ENCODE data around the gene KRTCAP3. TPM values are rescaled to one million over a fixed set of nuclear protein-coding genes. Genes with fewer than 3 reads are reported as not detected.
A peak's percentile ranks its signal among the peaks of the same experiment; 100 is the strongest.

KRTCAP3 gene
- polyA plus RNA-seq, 2 donors = 21.0 to 30.3 TPM

DNA sequence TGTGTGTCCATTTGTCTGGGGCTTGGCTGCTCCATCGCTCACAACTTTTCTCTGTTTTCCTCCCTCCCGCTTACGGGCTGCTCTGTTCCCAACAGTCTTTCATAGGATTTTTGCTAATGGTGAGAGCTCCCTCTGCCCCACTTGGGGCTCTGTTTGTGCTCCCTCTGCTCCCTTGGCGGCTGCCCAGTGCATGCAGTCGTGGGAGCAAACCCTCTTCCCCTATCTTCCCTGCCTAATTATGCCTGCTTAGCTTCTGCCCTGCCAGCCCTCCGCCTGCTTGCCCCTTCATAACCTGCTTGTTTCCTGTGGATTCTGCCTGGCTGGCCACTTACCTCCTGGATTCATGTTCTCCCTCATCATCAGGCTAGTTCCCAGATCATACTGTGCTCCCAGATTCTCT lies 6.6 kb upstream of the KRTCAP3 start:
- Histone ChIP-seq H3K27me3 (ENCODE audit: control insufficient read depth in 1 of 2, insufficient read depth in 2 of 2, low read length in 2 of 2) (no peaks in the 10 kb centered on the region), H3K9me3 (ENCODE audit: control insufficient read depth in 2 of 2, insufficient read depth in 1 of 2, low read depth in 1 of 2, low read length in 1 of 2) (no peaks in the 10 kb centered on the region), H3K36me3 (ENCODE audit: control insufficient read depth in 2 of 2, insufficient read depth in 2 of 2, low read length in 1 of 2) (peaks cover 22 to 40% of the 10 kb centered on the region in 2 donors), H3K27ac (ENCODE audit: low read depth in 2 of 2, low read length in 1 of 2) (no peak overlapping the region), H3K4me3 (ENCODE audit: low read depth in 1 of 2, low read length in 2 of 2) (no peak overlapping the region), H3K4me1 (ENCODE audit: control insufficient read depth in 2 of 2, insufficient read depth in 2 of 2, low read length in 1 of 2) (peaks cover 0 to under 1% of the 10 kb centered on the region in 2 donors)
- 90 to 94% methylated on average over 6 of the region's 6 CpGs for WGBS, 2 donors

DNA sequence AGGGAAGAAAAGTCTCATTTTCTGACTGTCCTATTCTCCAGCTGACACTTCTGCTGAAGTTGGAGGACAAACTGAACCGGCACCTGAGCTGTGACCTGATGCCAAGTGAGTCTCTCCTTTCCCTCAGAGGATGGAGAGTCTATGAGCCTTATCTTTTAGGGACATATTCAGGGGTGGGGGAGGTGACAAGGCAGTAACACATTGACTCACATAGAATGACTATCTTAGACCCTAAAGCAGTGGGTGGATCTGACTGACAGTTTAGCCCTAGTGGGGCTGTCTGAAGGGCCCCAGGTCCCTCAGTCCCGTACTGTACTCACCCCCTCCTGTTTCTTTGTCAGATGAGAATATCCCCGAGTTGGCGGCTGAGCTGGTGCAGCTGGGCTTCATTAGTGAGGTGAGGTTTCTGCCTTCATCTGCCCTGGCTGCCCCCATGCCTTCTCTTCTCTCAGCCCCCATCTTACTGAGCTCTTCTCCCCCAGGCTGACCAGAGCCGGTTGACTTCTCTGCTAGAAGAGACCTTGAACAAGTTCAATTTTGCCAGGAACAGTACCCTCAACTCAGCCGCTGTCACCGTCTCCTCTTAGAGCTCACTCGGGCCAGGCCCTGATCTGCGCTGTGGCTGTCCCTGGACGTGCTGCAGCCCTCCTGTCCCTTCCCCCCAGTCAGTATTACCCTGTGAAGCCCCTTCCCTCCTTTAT lies 805 bp upstream of the KRTCAP3 start:
- Histone ChIP-seq H3K4me1 (ENCODE audit: control insufficient read depth in 2 of 2, insufficient read depth in 2 of 2, low read length in 1 of 2) (peaks cover 0 to 15% of the 10 kb centered on the region in 2 donors), H3K27ac (ENCODE audit: low read depth in 2 of 2, low read length in 1 of 2) (no peak overlapping the region), H3K27me3 (ENCODE audit: control insufficient read depth in 1 of 2, insufficient read depth in 2 of 2, low read length in 2 of 2) (no peaks in the 10 kb centered on the region), H3K4me3 (ENCODE audit: low read depth in 1 of 2, low read length in 2 of 2) (no peak overlapping the region), H3K9me3 (ENCODE audit: control insufficient read depth in 2 of 2, insufficient read depth in 1 of 2, low read depth in 1 of 2, low read length in 1 of 2) (no peaks in the 10 kb centered on the region), H3K36me3 (ENCODE audit: control insufficient read depth in 2 of 2, insufficient read depth in 2 of 2, low read length in 1 of 2) (peaks cover 29 to 30% of the 10 kb centered on the region in 2 donors)
- WGBS, 2 donors = 82% methylated on average over 10 of the region's 10 CpGs

DNA sequence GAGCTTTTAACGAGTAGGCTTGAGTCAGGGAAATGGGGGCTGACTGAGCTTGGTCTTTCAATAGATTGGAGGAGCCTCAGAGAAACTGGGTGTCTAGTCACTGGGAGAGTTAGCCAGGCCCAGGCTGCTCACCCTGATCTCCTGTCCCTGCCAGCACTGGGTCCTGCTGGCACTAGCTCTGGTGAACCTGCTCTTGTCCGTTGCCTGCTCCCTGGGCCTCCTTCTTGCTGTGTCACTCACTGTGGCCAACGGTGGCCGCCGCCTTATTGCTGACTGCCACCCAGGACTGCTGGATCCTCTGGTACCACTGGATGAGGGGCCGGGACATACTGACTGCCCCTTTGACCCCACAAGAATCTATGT lies 720 bp downstream of the KRTCAP3 start:
- H3K36me3 ChIP-seq (ENCODE audit: control insufficient read depth in 2 of 2, insufficient read depth in 2 of 2, low read length in 1 of 2) = peaks cover 25% of the 10 kb centered on the region in 2 donors

DNA sequence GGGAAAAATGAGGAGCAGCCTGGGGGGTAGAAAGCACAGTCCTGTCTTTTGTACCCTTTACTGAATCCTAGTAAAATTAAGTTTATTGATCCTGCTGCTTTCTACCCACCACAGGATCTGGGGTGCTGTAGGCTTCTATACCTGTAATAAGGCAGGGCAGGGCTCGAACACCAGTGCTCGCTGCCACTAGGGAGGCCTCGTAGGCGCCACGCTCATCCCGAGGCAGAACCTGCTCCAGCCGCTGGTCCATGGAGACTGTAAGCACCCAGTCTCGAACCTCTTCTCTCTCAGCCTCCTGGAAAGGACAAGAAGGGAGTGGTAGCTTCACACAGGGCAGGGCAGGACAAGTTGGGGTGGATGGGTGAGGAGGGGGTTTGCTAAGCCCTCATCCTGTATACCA lies 3.0 kb downstream of the KRTCAP3 start:
- peaks cover 0 to 15% of the 10 kb centered on the region in 2 donors for H3K4me1 ChIP-seq (ENCODE audit: control insufficient read depth in 2 of 2, insufficient read depth in 2 of 2, low read length in 1 of 2)
- H3K9me3 ChIP-seq (ENCODE audit: control insufficient read depth in 2 of 2, insufficient read depth in 1 of 2, low read depth in 1 of 2, low read length in 1 of 2) = no peaks in the 10 kb centered on the region
- H3K36me3 ChIP-seq (ENCODE audit: control insufficient read depth in 2 of 2, insufficient read depth in 2 of 2, low read length in 1 of 2) = peaks cover 21 to 28% of the 10 kb centered on the region in 2 donors
- H3K27me3 ChIP-seq (ENCODE audit: control insufficient read depth in 1 of 2, insufficient read depth in 2 of 2, low read length in 2 of 2) = no peaks in the 10 kb centered on the region
- 92 to 93% methylated on average over 8 of the region's 8 CpGs for whole genome bisulfite sequencing, 2 donors
- no peak overlapping the region for H3K4me3 ChIP-seq (ENCODE audit: low read depth in 1 of 2, low read length in 2 of 2)
- peak overlapping the region; percentile 90 to 97 for H3K27ac ChIP-seq (ENCODE audit: low read depth in 2 of 2, low read length in 1 of 2)

More for the DNA sequence above, 720 bp downstream of the KRTCAP3 start:
- H3K4me1 ChIP-seq (ENCODE audit: control insufficient read depth in 2 of 2, insufficient read depth in 2 of 2, low read length in 1 of 2) = peaks cover 0 to 15% of the 10 kb centered on the region in 2 donors
- peak overlapping the region; percentile 30 to 75 for H3K27ac ChIP-seq (ENCODE audit: low read depth in 2 of 2, low read length in 1 of 2)
- peak overlapping the region; percentile 36 to 46 for H3K4me3 ChIP-seq (ENCODE audit: low read depth in 1 of 2, low read length in 2 of 2)
- no peaks in the 10 kb centered on the region for H3K27me3 ChIP-seq (ENCODE audit: control insufficient read depth in 1 of 2, insufficient read depth in 2 of 2, low read length in 2 of 2)
- no peaks in the 10 kb centered on the region for H3K9me3 ChIP-seq (ENCODE audit: control insufficient read depth in 2 of 2, insufficient read depth in 1 of 2, low read depth in 1 of 2, low read length in 1 of 2)
- 53 to 64% methylated on average over 6 of the region's 6 CpGs for WGBS, 2 donors

DNA sequence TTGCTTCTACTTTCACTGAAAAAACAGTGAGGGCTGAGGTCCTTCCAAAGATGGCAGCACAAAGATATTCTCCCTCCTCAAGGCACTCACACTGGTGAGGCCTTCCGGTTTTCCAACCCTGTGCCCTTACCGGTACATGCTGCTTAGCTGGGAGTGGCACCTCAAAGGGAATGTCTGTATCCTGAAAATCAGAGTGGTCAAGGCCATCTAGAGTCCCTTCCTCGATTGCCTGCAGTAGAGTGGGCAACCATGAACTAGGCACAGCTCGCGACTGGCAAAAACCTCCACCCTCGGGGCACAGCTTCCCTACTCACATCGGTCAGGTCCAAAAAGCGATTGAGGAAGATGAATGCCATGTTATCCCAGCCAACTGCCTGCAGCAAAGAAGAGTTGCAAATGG lies 3.4 kb downstream of the KRTCAP3 start:
- WGBS, 2 donors = 60 to 62% methylated on average over 8 of the region's 8 CpGs
- H3K9me3 ChIP-seq (ENCODE audit: control insufficient read depth in 2 of 2, insufficient read depth in 1 of 2, low read depth in 1 of 2, low read length in 1 of 2) = no peaks in the 10 kb centered on the region
- no peak overlapping the region for H3K4me3 ChIP-seq (ENCODE audit: low read depth in 1 of 2, low read length in 2 of 2)
- peaks cover 0 to 15% of the 10 kb centered on the region in 2 donors for H3K4me1 ChIP-seq (ENCODE audit: control insufficient read depth in 2 of 2, insufficient read depth in 2 of 2, low read length in 1 of 2)
- H3K36me3 ChIP-seq (ENCODE audit: control insufficient read depth in 2 of 2, insufficient read depth in 2 of 2, low read length in 1 of 2) = peaks cover 17 to 28% of the 10 kb centered on the region in 2 donors
- peak overlapping the region; percentile 90 to 97 for H3K27ac ChIP-seq (ENCODE audit: low read depth in 2 of 2, low read length in 1 of 2)
- no peaks in the 10 kb centered on the region for H3K27me3 ChIP-seq (ENCODE audit: control insufficient read depth in 1 of 2, insufficient read depth in 2 of 2, low read length in 2 of 2)

DNA sequence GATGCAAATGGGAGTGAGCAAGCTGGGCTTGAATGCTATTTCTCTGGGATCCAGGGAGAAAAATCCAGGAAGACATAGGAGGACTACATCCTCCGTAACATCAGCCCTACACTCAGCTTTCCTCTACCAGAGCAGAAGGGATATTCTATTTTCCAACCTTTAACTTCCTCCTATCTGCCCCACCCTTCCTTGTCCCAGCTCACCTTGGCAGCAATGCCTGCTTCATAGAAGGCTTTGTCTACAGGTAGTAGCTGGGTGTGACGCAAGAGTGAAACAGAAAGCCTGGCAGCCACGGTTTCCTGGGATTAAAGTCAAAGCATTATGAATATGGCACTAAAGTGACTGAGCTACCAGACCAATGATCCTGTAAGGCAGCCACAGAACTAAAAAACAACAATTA lies 3.9 kb downstream of the KRTCAP3 start:
- peaks cover 13 to 26% of the 10 kb centered on the region in 2 donors for H3K36me3 ChIP-seq (ENCODE audit: control insufficient read depth in 2 of 2, insufficient read depth in 2 of 2, low read length in 1 of 2)
- peak overlapping the region; percentile 90 to 97 for H3K27ac ChIP-seq (ENCODE audit: low read depth in 2 of 2, low read length in 1 of 2)

DNA sequence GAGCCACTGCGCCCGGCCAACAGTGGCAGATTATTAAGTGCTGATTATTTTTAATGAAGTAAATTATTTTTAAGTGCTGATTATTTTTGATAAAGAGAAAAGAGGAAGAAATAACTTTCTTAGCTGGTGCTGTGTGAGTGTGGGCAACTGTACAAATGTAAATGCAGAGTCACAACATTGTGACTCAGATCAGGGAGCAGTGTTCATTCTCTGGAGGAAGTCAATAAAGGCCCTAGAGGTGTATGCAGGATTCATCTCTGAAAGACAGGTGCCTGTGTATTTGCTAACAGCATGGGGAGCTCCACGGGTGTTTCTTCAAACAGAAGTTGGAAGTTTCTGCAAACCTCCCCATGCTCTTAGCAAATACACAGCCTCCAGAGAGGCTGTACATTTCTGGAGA lies 6.2 kb downstream of the KRTCAP3 start:
- 54 to 73% methylated on average over 3 of the region's 3 CpGs for WGBS, 2 donors
- Histone ChIP-seq H3K4me3 (ENCODE audit: low read depth in 1 of 2, low read length in 2 of 2) (no peak overlapping the region), H3K27ac (ENCODE audit: low read depth in 2 of 2, low read length in 1 of 2) (no peak overlapping the region), H3K9me3 (ENCODE audit: control insufficient read depth in 2 of 2, insufficient read depth in 1 of 2, low read depth in 1 of 2, low read length in 1 of 2) (no peaks in the 10 kb centered on the region), H3K4me1 (ENCODE audit: control insufficient read depth in 2 of 2, insufficient read depth in 2 of 2, low read length in 1 of 2) (peaks cover 0 to 8% of the 10 kb centered on the region in 2 donors), H3K27me3 (ENCODE audit: control insufficient read depth in 1 of 2, insufficient read depth in 2 of 2, low read length in 2 of 2) (no peaks in the 10 kb centered on the region), H3K36me3 (ENCODE audit: control insufficient read depth in 2 of 2, insufficient read depth in 2 of 2, low read length in 1 of 2) (peaks cover 5 to 20% of the 10 kb centered on the region in 2 donors)

More for the DNA sequence above, 3.9 kb downstream of the KRTCAP3 start:
- peaks cover 0 to 15% of the 10 kb centered on the region in 2 donors for H3K4me1 ChIP-seq (ENCODE audit: control insufficient read depth in 2 of 2, insufficient read depth in 2 of 2, low read length in 1 of 2)
- H3K27me3 ChIP-seq (ENCODE audit: control insufficient read depth in 1 of 2, insufficient read depth in 2 of 2, low read length in 2 of 2) = no peaks in the 10 kb centered on the region
- 37 to 40% methylated on average over 3 of the region's 3 CpGs for WGBS, 2 donors
- H3K4me3 ChIP-seq (ENCODE audit: low read depth in 1 of 2, low read length in 2 of 2) = no peak overlapping the region
- no peaks in the 10 kb centered on the region for H3K9me3 ChIP-seq (ENCODE audit: control insufficient read depth in 2 of 2, insufficient read depth in 1 of 2, low read depth in 1 of 2, low read length in 1 of 2)

DNA sequence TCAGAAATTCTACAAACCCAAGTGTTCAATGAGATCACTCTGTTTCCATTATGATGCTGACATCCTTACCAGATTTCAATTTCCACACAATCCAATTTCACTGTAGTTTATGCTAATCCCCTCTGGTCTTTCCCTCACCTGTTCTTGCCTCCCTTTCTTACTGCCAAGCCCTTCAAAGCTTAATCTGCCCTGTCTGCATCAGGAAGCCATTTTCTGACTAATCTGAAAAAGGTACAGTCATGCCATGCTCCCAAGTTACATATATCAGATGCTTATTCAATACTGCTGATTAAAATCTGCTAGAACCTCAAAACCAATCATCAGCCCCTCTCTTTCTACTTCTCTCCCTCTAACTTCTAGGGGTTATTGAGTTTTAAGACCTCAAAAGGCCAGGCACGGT lies 8.9 kb downstream of the KRTCAP3 start:
- Histone ChIP-seq H3K9me3 (ENCODE audit: control insufficient read depth in 2 of 2, insufficient read depth in 1 of 2, low read depth in 1 of 2, low read length in 1 of 2) (no peaks in the 10 kb centered on the region), H3K36me3 (ENCODE audit: control insufficient read depth in 2 of 2, insufficient read depth in 2 of 2, low read length in 1 of 2) (peaks cover 5 to 14% of the 10 kb centered on the region in 2 donors), H3K4me1 (ENCODE audit: control insufficient read depth in 2 of 2, insufficient read depth in 2 of 2, low read length in 1 of 2) (no peaks in the 10 kb centered on the region), H3K4me3 (ENCODE audit: low read depth in 1 of 2, low read length in 2 of 2) (no peak overlapping the region), H3K27me3 (ENCODE audit: control insufficient read depth in 1 of 2, insufficient read depth in 2 of 2, low read length in 2 of 2) (no peaks in the 10 kb centered on the region), H3K27ac (ENCODE audit: low read depth in 2 of 2, low read length in 1 of 2) (no peak overlapping the region)
- 52 to 63% methylated on average over 1 of the region's 1 CpG for WGBS, 2 donors

DNA sequence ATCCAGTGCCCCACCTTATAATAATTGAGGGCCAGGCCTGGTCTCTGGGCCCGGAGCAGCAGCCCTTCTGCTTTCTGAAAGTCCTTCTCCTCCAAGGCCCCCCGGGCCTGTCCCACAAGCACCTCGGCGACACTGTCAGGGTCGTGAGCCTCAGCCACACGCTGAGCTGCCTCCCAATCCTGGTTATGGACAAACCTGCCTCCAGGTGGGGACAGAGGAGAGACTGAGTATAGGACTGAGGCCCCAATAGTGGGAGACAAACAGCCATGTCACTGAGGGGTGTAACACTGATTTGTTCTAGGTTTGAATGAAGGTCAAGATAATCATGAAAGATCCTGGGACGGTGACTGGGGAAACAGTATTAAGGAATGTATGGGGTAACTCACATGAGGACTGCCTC lies 11.8 kb downstream of the KRTCAP3 start:
- peaks cover 7 to 10% of the 10 kb centered on the region in 2 donors for H3K36me3 ChIP-seq (ENCODE audit: control insufficient read depth in 2 of 2, insufficient read depth in 2 of 2, low read length in 1 of 2)
- H3K4me1 ChIP-seq (ENCODE audit: control insufficient read depth in 2 of 2, insufficient read depth in 2 of 2, low read length in 1 of 2) = no peaks in the 10 kb centered on the region
- 90 to 93% methylated on average over 7 of the region's 7 CpGs for WGBS, 2 donors
- H3K9me3 ChIP-seq (ENCODE audit: control insufficient read depth in 2 of 2, insufficient read depth in 1 of 2, low read depth in 1 of 2, low read length in 1 of 2) = no peaks in the 10 kb centered on the region
- no peak overlapping the region for H3K4me3 ChIP-seq (ENCODE audit: low read depth in 1 of 2, low read length in 2 of 2)
- no peak overlapping the region for H3K27ac ChIP-seq (ENCODE audit: low read depth in 2 of 2, low read length in 1 of 2)
- no peaks in the 10 kb centered on the region for H3K27me3 ChIP-seq (ENCODE audit: control insufficient read depth in 1 of 2, insufficient read depth in 2 of 2, low read length in 2 of 2)

DNA sequence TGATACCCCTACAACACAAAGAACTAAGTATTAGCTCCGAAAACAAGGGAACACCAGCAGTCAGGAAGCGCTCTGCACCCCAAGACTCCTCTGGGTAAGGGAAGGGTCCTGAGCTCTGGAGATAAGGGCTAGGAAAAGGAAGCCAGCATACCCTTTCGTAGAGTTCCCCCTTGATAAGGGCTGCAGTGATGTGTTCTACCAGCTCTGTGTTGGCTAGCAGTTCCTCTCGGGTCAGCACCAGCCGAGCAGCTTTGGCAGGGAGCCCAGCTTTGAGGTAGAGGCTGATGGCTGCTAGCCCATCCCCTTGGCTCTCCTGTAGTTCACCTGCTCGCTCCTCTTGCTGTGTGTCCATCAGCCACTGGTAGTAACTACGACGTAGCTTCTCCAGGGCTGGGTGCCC lies 18.9 kb downstream of the KRTCAP3 start:
- no peaks in the 10 kb centered on the region for H3K27me3 ChIP-seq (ENCODE audit: control insufficient read depth in 1 of 2, insufficient read depth in 2 of 2, low read length in 2 of 2)
- 85 to 86% methylated on average over 8 of the region's 8 CpGs for WGBS, 2 donors
- no peaks in the 10 kb centered on the region for H3K9me3 ChIP-seq (ENCODE audit: control insufficient read depth in 2 of 2, insufficient read depth in 1 of 2, low read depth in 1 of 2, low read length in 1 of 2)
- H3K4me3 ChIP-seq (ENCODE audit: low read depth in 1 of 2, low read length in 2 of 2) = no peak overlapping the region
- peaks cover 0 to 11% of the 10 kb centered on the region in 2 donors for H3K36me3 ChIP-seq (ENCODE audit: control insufficient read depth in 2 of 2, insufficient read depth in 2 of 2, low read length in 1 of 2)
- no peaks in the 10 kb centered on the region for H3K4me1 ChIP-seq (ENCODE audit: control insufficient read depth in 2 of 2, insufficient read depth in 2 of 2, low read length in 1 of 2)
- no peak overlapping the region for H3K27ac ChIP-seq (ENCODE audit: low read depth in 2 of 2, low read length in 1 of 2)
